ENCODE results near the gene AMER3.
"Not testable (repeated sequence)": the region's sequence is repeated elsewhere in the genome, so short reads cannot be mapped to it uniquely, and the experiment has no call there.

The AMER3 gene, protein sequence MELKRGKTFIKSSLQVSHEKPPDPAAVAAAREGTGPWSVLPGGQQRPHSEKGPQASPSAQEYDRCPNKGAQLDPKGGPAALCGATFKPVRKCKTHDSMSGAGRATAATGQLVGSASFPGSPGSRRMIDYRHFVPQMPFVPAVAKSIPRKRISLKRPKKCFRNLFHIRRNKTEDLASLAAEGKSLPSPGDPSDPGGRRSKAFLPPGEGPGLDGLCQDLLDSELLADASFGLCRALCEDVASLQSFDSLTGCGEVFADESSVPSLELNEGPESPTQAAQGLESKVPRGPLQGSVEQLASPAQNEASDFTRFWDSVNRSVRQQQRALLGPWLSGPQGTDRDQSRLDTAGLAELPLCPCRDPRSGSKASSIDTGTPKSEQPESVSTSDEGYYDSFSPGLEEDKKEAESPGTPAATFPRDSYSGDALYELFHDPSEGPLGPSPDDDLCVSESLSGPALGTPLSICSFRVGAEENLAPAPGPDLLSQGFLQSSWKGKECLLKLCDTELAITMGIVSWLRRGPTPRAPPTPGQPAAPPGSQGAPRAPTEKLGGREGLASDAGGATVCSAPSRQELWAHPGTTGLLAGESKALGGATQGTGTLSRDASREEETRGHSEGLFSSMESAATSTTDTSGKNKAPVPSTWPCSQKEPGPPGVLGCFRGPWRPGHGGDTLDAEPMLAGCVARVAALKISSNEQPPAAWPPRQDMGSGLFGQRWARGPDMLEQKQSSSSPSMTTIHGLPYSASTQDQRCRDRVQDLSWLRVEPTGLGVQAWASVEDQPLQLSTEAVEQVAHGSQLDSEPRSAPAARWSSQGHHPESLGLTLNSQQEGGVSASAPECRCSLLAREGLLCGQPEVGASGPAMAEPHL

DNA sequence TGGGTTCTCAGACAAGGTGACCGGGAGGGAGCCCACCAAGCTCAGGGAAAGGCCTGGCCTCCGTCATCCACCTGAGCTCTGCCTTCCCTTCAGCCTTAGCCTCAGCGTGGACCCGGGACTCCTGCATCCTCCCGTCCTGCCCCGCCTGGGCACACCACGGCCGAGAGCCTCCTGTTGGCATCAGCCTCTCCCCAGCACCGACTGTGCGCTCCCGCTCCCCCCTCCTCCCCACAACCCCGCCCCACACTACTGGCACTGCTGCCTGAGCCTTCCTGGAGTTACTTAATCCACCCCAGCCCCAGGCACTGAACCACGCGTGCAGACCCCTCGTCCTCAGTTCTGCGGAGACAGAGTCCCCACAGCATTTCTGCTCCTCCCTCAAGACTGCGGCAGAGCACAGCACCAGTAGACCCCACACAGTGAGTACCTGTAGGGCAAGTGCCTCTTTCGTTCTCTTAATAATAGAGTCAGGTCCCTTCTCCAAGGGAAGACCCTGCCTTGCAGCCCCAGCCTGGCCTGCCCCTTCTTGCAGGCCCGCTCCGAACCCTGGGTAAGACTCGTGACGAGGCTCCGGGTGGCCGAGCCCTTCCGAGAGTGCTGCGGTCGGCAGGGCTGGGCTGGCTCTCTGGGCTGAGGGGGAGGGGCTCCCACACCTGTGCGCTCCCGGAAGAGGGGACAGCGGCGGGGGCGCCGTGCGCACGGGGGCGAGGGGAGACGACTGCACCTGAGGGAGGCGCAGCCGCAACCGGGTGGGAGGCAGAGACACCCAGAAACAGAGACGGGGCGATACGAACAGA lies at the start of gene AMER3:
AMER3 (plus strand) TSS at position 285 of the 797 bp plus-strand sequence. CDS start 6,533 bp downstream, outside the sequence.
- peak; percentile 54 for DNase-seq

DNA sequence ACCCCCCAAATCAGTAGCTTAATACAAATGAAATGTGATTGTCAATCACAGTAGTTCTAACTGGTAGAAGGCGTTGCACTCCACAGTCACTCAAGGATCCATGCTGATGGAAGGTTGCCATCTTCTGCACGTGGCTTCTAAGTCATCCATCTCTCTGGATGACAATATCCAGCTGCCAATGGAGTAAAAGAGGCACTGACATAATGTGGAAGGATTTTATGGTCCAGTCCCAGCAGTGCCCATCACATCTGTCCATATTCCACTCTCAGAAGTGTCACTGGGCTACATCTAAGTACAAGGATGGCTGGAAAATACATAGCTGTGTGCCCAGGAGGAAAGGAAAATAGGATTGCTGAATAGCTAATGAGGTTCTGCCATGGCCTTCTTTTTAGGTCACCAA lies 40.5 kb upstream of the AMER3 start:
- DNase-seq, result not testable (repeated sequence)

DNA sequence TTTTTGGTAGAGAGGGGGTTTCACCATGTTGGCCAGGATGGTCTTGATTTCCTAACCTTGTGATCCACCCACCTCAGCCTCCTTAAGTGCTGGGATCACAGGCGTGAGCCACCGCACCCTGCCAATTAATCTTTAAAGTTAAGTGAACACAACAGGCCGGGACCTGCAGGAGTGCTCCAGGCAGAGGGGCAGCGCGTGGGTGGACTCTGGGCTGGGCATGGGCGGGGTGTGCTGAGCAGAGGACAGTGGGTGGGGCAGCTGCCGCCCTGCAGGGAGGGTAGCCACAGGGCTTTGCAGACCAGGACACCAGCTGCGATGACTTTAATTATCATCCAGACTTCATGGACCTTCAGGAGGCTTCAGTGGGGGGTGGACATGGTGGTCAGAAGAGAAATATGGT lies 35.3 kb upstream of the AMER3 start:
- no peak for DNase-seq

DNA sequence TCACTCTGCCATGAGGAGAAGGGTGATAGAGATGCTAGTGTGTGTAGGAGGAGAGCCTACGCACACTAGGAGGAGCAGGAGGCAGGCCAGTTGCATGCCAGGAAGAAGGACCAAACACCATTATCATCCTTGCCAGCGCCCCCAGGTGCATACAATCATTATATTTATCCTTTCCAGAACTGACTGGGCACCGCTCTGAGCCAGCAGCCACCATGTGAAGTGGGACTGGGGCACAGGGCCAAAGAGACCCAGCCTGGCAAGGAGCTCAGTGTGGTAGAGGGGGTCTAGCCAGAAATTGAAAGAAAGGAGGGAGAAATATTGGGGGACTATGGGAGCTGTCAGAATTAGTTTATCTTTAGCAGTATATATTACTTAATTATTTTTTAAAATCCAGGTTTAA lies 34.8 kb upstream of the AMER3 start:
- DNase-seq, result no peak

DNA sequence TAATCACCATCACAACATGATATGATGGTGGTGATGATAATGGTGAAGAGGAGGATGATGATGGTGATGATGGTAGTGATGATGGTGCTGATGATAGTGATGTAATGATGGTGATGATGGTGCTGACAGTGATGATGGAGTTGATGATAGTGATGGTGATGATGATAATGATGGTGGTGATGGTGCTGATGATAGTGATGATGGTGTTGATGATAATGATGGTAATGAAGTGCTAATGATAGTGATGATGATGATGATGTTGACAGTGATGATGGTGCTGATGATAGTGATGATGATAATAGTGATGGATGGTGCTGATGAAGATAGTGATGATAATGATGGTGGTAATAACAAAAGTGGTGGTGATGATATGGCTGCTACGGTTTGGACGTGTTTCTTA lies 30.9 kb upstream of the AMER3 start:
- no peak for DNase-seq

DNA sequence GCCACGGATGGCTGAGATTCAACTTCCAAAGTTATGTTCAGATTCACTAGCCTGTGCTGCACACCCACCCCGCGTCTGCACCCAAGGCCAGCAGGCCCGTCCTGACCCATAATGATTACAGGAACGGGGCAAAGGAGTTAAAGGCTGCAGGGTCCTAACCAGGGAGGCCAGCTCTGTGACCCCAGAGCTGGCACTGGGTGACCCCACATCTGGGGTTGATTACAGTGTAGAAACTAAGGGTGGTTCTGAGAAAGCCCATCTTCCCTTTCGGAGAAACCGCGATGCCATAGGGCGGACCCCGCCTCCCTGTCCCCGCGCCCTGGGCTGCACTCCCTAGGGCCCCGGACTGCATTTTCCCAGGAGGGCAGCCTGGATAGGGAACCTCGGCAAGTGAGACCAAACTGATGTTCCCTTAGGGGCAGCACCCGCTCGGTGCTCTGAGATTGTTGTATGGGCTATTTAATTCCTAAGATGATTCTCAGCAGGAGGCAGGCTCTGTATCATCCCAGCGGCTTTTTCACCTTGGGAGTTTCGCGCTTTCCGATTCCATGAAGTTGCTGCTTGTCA lies 28.6 kb upstream of the AMER3 start:
- DNase-seq, result no peak

DNA sequence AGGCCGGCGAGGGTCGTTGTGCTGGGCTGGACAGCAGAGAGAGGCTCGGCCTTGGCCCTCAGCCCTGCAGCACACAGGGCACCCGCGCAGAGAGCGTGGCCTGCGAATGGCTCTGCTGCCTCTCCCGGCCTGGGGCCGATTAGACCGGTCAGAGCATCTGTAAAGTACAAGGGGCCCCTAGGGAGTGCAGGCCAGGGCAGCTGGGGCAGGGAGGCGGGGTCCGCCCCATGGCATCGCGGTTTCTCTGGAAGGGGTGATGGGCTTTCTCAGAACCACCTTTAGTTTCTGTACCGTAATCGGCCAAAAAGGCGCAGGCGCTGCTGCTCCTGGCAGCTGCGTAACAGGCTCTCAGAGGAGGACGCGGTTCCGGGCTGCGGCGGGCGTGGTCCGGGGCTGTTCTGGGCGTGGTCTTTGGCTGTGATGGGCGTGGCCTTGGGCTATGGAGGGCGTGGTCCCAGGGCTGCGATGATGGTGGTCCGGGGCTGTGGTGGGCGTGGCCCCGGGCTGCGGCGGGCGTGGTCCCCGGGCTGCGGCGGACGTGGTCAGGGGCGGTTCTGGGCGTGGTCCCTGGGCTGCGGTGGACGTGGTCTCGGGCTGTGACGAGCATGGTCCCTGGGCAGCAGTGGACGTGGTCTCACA lies 27.9 kb upstream of the AMER3 start:
- DNase-seq, result peak; percentile 80

DNA sequence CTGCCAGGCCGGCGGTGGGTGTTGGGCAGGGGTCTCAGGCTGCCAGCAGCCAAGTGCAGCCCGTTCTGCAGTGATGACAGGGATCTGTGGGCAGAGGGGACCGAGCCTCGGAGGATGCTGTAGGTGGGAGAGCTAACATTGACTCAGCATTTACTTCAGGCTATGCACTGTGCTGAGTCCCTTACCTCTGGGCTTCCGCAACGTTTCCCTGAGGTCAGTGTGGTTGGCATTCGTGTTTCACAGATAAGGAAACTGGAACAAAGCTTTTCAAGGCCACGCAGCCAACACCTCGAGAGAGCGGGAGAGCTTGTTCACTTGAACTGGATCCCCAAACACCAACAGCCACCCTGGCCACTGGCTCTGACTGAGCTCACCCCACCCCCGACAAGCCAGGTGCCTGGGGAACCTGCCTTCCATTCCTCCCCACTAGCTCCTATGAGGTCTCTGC lies 27.3 kb upstream of the AMER3 start:
- no peak for DNase-seq

DNA sequence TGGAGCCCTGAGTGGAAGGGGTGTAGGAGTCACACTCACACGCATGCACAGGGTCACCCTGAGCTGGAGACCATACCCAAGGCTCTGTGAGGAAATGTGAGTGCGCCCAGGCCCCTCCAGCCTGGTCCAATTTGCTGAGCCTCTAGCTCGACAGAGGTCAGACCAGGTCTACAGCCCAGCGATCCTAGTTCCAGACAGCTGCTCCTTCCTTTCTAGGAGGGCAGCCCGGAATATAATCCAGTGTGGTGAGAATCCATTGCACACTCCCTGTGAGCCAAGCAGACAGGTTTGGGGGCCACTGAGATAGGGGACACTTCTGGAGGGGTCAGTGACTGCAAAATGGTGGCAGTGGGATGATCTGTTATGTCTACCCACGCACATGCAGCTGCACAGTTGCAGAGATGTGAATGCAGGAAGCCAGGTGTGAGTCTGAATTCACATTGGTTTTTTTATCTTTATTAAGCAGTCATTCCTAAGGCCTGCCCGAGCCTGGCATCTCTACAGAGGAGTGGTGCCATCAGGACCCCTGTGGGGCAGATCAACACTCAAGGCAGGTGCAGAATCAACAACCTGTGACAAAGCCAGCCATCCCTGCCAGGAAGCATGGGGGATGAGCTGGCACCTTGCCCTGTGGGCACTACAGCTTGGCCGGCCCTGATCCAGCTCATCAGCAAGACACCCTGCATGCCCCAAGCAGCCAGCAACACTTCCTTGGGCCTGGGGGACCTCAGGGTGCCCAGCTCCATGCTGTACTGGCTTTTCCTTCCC lies 26.6 kb upstream of the AMER3 start, which contains the start of gene GPR148:
GPR148 (plus strand) TSS at position 522 of the 768 bp plus-strand sequence; CDS start at position 604, 82 bp downstream.
- peak; percentile 91 for DNase-seq

DNA sequence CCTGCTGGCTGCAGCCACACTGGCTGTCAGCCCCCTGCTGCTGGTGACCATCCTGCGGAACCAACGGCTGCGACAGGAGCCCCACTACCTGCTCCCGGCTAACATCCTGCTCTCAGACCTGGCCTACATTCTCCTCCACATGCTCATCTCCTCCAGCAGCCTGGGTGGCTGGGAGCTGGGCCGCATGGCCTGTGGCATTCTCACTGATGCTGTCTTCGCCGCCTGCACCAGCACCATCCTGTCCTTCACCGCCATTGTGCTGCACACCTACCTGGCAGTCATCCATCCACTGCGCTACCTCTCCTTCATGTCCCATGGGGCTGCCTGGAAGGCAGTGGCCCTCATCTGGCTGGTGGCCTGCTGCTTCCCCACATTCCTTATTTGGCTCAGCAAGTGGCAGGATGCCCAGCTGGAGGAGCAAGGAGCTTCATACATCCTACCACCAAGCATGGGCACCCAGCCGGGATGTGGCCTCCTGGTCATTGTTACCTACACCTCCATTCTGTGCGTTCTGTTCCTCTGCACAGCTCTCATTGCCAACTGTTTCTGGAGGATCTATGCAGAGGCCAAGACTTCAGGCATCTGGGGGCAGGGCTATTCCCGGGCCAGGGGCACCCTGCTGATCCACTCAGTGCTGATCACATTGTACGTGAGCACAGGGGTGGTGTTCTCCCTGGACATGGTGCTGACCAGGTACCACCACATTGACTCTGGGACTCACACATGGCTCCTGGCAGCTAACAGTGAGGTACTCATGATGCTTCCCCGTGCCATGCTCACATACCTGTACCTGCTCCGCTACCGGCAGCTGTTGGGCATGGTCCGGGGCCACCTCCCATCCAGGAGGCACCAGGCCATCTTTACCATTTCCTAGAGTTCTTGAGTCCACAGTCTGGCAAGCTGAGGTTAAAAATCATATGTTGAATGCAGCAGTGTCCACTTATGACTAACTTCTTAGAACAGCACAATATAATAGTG lies 25.7 kb upstream of the AMER3 start:
- DNase-seq, result peak; percentile 58

DNA sequence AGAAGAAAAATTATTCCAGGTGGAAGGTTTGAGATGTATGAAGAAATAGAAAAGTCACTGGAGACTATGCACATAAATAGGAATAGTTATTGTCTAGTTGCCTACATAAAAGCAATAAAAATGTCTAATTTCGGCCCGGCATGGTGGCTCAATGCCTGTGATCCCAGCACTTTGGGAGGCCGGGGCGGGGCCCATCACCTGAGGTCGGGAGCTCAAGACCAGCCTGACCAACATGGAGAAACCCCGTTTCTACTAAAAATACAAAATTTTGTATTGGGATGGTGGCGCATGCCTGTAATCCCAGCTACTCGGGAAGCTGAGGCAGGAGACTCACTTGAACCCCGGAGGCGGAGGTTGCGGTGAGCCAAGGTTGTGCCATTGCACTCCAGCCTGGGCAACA lies 23.1 kb upstream of the AMER3 start:
- DNase-seq, result not testable (repeated sequence)

DNA sequence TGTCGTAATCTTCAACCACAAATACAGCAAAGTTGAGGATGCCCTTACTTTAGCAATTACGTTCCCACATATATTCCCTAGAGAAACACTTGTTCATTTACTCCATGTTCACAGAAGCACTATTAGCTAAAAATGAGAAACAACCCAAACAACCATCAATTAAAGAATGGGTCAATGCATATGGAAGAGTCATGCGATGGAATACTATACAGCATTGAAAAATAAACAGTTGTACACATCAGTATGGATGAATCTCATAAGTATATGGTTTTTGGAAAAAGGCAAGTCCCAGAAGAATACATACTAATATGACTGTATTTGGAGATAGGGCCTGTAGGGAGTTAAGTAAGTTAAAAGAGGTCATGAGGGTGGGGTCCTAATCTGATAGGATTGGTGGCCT lies 20.1 kb upstream of the AMER3 start:
- DNase-seq, result no peak

DNA sequence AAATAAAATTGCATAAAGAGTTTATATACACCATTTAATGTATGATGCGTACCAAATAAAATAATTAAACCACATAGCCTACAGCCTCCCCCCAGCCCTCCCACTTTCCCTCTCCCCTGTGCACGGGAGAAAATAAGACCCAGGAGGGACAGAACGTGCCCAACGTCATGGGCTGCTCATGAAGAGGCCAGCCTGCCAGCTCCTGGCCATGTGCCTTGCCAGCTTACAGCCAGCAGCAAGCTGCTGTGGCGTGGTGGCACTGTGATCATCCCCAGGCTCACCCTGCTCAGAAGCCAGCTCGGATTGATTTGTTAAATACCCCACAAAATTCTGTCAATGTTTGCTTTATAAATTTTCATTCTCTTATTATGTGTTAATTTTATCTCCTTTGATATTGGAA lies 18.9 kb upstream of the AMER3 start:
- no peak for DNase-seq

DNA sequence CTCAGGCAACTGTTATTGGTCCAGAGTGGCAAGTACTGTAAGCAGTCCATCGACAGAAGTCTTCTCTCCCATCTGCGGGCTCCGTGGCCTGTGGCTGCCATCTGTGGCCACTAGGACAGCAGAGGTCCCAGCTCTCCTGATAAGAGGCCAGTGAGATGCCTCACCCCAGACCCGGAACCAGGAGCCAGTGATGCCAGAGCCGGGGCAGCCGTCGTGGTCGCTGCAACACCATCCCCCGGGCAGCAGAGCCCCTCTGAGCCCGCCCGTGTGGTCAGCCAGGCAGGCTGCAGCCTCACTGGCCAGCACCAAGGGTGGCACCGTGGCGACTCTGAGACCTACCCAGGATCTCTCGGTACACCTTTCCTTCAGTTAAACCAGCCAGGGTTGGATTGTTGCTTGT lies 17.7 kb upstream of the AMER3 start:
- no peak for DNase-seq

DNA sequence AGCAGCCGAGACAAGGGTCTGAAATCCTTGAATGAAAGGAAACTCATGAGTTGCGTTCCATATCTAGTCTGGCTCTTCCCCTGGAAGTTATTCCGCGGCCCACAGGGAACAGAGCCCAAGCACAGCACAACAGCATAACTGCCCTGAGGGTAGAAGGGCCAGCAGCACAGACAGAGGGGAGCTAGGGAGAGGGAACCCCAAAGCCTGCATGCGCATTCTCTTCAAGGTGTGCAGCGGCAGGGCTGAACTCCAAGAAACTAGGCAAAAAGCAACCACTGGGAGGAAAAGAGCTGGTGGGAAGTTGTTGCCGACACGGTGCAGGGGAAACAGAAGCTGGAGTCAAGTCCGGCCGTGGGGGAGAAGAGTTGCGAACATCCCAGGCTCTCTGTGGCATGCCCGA lies 14.7 kb upstream of the AMER3 start:
- DNase-seq, result no peak

DNA sequence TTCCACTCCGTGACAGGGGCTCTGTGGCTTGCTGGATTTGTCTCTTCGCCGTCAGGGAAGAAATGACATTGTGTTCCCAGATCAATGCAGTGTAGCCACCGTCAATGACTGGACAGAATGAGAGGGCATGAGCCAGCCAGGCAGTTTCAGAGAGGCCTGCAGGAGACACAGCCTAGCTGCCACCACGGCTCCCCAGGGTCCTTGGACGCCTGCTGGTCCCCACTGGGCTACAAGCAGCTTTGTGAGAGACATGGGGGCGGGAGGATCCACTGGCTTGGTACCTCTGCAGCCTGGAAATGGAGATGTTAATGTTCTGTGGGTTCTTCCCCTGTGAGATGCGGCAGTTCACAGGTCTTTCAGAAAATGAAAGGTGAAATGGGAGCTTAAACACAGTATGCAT lies 12.1 kb upstream of the AMER3 start:
- DNase-seq, result no peak

DNA sequence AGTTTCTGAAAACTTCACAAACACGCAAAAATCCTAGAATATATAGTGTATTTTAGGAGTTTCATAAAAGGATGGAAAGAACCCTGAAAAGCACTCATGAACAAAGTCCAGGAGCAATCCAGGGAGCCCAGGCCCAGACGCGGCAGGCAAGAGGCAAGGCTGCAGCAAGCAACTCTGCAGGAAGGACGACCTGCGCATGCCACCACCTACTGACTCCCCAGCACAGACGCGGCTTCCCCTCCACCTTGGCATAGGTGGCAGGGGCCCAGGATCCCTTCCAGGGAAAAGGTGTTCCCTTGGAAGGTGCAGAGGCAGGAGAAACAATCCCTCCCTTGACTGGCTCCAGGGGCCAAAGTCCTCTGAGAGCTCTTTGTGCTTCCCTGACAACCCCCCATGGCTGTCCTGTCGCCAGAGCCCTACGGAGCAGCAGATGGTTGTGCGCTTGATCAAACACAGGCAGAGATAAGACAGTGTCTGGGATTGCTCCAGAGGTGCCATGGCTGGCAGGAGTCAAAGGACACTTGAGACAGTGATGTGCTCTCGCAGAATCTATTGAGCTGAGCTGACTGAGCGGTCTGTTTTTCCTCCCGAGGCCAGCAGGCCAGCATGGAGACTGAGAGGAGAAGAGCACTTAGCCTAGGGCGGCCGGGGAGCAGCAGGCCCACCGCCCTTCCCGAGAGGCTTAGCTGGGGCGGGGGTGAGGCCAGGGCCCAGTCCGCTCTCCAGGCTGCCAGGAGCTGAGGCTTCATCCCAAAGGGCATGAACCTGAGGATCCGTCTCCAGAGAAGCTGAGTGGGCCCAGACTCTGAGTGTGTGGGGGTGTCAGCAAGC lies 10.8 kb upstream of the AMER3 start:
- no peak for DNase-seq

DNA sequence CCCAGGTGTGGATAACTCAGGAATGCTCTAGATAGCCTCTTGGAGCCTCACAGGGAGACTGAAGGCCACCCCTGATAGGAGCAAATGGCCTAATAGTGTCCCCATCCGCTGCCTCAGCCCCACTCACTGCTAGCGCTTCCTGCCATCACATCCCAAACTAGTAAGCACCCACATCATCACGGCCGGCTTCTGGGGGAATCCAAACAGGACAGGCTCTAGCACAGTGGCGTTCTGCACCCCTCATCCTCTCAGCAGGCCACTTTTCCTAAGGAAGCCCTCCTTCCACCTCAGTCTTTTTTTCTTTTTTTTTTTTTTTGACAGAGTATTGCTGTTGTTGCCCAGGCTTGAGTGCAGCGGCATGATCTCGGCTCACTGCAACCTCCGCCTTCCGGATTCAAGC lies 6.3 kb upstream of the AMER3 start:
- no peak for DNase-seq

DNA sequence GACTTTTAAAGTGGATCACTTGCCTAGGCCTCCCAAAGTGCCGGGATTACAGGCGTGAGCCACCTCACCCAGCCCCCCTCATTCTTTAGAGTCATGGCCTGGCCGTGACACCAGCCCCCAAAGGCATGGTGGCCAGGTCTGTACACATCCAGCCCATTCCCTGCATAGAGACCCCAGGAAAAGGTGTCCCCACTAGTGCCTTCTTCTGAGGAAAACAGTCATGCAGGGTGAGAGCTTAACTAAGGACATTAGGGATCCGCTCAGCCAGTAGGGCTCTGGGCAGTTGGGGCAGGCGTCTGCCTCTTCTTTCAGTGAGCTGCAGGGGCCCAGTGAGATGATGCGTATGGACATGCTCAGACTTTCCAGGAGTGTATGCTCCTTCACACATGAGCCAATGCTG lies 5.7 kb upstream of the AMER3 start:
- no peak for DNase-seq
